Body of pancreas (tissue), 4 donors: ENCODE results near the gene GOLGA6L10.

Experiments
- POLR2A ChIP-seq, 3 donors: fragments of 450-650 bp; IDR thresholded peaks; one replicate each; pipeline ENCODE4 v1.6.1; 2016; ENCODE audit warnings: antibody characterized with exemption in 3 of 3, mild to moderate bottlenecking in 2 of 3
- TF ChIP-seq, protein P1 (sequence below), 7 experiments: fragments of 450-650 bp in 4 of 7; fragments of 200-600 bp in 3 of 7; sonication (generic) in 3 of 7; IDR thresholded peaks; one replicate each; pipeline ENCODE4 v1.5.1; 2016 to 2019; ENCODE audit warnings: antibody characterized with exemption in 7 of 7

- TF ChIP-seq, protein P1, sequence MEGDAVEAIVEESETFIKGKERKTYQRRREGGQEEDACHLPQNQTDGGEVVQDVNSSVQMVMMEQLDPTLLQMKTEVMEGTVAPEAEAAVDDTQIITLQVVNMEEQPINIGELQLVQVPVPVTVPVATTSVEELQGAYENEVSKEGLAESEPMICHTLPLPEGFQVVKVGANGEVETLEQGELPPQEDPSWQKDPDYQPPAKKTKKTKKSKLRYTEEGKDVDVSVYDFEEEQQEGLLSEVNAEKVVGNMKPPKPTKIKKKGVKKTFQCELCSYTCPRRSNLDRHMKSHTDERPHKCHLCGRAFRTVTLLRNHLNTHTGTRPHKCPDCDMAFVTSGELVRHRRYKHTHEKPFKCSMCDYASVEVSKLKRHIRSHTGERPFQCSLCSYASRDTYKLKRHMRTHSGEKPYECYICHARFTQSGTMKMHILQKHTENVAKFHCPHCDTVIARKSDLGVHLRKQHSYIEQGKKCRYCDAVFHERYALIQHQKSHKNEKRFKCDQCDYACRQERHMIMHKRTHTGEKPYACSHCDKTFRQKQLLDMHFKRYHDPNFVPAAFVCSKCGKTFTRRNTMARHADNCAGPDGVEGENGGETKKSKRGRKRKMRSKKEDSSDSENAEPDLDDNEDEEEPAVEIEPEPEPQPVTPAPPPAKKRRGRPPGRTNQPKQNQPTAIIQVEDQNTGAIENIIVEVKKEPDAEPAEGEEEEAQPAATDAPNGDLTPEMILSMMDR (IDR thresholded peaks at IDR 0.05), result no peak
- no peak for TF ChIP-seq POLR2A (IDR thresholded peaks at IDR 0.05)
Measured at GRCh38 chr15:82303956-82304777, 45.1 kb downstream of the GOLGA6L10 start.
